DMS153 treated with DMSO at 0.1 percent for 48 hours (cell line): ENCODE results near the gene XAB2.

Experiments used
- DNase-seq: peaks from one replicate; lab custom pipeline; 2025; ENCODE audit not compliant: unreplicated experiment; lab: John Stamatoyannopoulos, UW

XAB2 gene

GRCh38 chr19:7633698-7634097 lies 4.4 kb upstream of the XAB2 start, which contains the start of gene PCP2:
Gene PCP2, minus strand, starts transcription at chr19:7633719. Its CDS starts 262 bp downstream, at chr19:7633457.
- no peak for DNase-seq

DNA sequence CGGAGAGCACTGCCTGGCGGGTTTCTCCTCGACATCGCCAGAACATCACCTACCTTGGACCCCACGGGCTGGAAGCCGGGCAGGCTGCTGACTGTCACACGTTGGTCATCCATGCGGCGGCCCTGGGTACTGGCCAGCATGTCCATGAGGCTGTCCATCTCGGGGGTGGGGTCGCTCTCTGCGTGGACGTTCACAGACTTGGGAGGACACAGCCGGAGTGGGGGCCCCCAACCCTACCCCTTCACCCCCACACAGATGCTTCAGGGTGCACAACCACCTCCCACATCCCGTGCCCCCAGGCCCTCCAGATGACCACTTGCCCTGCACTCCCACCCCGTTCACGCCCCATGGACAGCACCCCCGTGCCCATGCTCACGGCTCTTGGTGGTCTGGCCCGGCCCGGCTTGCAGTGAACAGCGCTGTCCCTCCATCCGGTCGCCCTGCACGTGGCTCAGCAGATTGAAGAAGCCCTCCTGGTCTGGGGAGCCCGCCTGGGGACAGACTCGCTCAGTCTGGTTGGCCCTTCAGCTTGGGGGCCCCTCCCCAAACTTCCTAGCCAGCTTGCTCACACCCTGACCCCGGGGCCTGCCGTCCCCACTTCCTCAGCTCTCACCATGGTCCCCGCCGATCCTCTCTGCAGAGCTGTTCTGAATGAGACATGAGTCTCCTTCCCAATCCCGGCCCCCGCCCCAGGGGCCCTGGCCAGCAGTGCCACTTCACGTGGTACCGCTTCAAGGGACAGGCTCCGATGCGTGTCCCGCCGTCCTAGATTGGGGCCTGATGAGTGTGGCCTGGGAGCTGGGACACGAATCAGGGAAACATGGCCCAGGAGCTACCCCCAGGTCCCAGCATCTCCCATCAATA lies 3.2 kb upstream of the XAB2 start:
- DNase-seq, result no peak

DNA sequence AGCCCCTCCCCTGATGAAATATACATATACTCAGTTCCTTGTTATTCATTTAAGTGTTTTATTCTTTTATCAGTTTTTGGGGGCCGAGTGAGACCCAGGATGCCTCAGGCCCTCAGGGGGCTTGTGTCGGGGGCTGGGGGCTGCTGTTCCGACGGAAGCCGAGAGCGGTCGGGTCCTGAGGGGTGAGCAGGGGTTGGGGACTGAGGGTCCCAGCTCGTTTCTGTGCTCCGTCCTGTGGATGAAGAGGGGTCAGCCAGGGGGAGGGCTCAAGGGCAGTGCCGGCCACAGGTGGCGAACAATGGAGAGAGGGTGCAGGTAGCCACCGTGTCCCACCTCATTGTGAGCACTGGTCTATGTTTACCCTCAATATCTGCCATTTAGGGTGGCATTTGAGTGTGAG lies 2.2 kb upstream of the XAB2 start:
- DNase-seq, result no peak

- no peak for DNase-seq
These were observed 595 bp downstream of the XAB2 start for GRCh38 chr19:7628589-7629311.

GRCh38 chr19:7627166-7627565 lies 2.2 kb downstream of the XAB2 start:
- DNase-seq, result no peak

- DNase-seq, result no peak
These were observed 3.5 kb downstream of the XAB2 start for GRCh38 chr19:7625763-7626372.

- DNase-seq, result no peak
These were observed 4.5 kb downstream of the XAB2 start for GRCh38 chr19:7624810-7625209.

DNA sequence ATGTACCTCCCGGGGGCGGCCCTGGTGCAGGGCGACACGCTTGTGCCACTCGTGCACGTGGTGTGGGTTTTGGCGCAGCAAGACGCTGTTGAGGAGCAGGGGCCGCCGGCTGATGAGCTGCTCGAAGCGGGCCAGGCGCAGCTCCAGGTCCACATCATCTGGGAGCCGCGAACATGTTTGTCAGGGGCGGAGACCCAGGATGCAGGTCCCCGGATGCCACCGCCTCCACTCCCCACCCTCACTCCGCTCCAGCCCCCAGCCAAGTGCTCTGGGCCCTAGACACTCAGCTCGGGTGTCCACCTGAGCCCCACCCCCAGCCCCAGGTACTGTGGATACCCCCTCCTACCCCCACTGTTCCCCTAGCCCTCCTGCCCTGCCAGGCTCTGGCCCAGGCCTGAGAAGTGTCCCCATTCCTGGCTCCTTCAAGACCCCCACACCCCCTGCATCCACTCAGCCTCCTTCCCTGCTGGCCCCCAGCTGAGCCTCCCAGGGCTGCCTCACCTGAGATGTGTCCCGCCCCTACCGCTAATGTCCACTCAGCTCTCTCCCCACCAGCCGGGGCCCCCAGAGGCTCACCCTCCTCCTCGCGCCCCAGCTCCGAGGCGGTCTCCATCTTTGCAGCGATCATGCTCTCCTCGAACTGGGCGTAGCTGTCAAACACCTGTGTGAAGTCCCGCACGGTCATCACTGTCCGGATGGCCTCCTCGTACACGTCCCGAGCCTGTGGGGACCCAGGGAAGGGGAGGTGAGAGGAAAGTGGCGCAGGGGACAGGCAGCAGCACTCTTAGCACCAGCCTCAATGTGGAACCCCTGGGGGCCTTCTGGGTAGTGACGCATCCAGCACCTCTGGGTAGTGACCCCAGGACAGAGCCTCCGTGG lies 5.4 kb downstream of the XAB2 start:
- no peak for DNase-seq

GRCh38 chr19:7622933-7623685 lies 6.2 kb downstream of the XAB2 start:
- DNase-seq, result no peak

DNA sequence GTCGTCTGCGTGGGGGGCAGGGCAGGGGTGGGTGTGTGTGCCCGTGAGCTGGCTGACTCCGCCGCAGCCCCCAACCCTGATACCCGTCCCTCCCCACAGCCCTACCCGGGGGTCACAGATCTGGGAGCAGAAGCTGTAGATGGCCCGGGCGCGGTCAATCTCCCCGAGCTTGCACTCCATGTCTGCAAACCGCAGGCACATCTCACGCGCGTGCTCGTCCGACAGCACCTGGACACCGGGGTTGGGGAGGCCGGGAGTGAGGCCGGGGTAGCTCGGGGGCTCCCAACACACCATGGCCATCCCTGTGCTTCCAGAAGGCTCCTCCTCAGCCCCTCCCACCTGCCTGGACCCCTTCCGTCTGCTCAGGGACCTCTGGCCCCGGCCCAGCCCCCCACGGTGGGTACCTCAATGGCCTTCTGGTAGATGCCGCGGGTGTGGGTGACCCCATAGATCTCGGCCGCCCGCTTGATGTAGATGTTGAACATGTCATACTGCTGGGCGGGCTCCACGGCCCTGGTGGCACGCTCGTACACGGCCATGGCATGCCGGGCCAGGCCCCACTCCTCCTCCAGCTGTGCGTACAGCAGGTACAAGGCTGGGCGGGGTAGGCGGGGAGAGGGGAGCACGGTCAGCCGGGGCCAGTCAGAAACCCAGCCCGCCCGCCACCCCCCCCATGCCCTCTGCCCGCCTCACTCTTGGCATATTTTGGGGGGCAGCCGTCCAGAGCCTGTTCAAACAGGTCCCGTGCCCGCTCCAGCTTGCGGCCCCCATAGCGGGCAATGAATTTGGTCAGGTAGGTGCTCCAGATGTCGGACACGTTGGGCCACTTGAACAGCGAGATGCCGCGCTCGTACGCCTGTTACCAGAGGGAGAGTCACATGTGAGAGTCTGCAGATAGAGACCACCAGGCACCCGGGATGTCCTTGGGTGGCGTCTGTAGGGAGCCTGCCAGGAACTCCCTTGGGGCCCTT lies 8.6 kb downstream of the XAB2 start:
- no peak for DNase-seq

DNA sequence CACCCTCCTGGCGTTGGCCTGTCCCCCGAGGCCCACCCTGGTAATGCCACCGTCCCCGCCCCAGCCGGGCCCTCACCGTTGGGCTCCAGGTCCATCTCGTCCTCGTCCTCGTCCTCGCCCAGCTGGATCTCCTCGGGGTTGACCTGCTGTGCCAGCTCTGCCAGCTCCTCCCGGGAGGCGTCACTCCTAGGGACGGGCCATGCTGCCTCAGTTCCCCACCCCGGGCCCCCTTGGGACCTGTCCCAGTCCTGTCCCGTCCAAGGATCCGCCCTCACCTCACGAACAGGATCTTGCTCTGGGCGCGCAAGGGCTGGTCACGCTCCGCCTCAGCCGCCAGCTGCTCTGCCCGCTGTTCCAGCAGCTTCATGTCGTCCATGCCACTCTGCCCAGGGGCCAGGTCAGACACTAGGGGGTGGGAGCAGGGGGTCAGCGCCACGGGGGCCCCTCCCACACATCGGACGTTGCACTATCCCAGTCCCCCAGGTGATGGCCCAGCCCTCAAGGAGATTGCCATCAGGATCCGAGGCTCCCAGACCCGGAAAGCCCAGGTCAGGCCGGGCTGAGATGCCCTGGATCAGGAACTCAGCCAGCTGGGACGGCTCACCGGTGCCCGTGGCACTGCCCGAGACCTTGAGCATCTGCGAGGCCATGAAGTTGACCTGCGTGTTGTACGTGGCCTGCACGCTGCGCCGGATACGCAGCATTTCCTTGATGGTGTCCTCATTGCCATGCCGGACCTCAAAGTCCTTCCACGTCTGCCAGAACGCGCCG lies 9.5 kb downstream of the XAB2 start:
- no peak for DNase-seq

DNA sequence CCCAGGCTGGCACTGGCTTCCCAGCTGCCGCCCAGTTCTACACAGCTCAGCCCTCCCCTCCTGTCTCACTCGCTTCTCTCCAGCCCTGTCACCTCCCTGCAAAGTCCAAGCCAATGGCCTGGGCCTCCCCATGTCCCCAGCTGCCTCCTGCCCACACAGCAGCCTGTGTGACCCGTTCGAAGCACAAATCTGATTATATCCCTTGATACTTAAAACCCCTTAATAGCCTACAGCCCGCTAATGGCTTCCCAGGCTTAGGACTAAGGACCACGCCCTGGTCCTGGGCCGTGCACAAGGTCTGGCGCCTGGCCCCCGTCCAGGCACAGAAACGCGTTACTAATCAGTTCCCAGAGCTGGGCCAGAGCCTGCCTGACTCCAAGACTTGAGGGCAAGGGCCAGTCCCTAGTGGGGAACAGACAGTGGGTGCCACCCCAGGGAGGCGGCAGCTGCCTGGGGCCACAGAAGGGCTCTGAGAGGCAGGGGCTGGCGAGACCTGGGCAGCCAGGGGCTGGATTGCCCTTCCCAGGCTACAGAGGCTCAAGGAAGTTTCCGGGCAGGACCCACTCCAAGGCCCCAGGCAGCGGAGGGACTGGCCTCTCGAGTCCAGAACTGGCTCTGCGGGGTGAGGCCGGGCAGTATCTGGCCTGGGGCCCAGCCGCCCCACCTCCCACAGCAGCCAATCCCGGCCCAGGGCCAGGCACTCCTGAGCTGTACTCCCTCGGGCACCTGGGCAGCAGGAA lies 10.4 kb downstream of the XAB2 start:
- no peak for DNase-seq

GRCh38 chr19:7618348-7618747 lies 11.0 kb downstream of the XAB2 start:
- no peak for DNase-seq

DNA sequence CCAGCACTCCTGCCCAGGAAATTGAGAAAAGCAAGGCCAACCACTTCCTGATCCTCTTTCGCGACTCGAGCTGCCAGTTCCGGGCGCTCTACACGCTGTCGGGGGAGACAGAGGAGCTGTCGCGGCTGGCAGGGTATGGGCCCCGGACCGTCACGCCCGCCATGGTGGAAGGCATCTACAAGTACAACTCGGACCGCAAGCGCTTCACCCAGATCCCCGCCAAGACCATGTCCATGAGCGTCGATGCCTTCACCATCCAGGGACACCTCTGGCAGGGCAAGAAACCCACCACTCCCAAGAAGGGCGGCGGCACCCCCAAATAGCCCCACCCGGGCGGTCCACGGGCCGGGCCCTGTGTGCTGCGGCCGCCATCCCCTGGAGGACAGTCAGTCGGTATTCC lies 11.6 kb downstream of the XAB2 start:
- DNase-seq, result no peak

GRCh38 chr19:7617172-7617571 lies 12.2 kb downstream of the XAB2 start:
- DNase-seq, result no peak

DNA sequence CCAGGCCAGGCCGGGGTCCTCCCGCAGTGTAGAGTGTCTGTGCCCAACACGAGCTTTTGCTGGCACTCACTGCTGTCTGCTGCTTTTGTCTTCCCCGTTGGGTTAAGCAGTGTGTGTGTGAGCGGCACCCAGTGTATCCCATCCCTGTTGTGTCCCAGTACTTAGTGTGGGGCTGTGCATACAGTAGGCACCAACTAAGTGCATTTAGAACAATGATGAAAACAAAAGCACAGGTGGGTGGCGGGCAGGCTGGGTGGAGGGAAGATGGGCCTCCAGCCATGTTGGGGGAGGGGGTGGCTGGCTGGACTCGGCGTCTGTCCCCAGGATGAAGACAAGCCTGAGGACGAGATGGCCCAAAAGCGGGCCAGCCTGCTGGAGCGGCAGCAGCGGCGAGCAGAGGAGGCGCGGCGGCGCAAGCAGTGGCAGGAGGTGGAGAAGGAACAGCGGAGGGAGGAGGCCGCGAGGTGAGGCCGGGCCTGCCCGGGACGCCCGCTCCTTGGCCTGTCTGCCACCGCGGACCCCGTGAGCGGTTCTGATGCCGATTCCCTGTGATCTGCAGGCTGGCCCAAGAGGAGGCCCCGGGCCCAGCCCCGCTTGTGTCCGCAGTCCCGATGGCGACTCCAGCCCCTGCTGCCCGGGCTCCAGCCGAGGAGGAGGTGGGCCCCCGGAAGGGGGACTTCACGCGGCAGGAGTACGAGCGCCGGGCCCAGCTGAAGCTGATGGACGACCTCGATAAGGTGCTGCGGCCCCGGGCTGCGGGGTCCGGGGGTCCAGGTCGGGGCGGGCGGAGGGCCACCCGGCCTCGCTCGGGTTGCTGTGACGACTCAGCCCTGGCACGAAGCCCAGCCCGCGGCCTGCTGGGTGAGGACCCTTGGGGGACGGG lies 14.2 kb downstream of the XAB2 start:
- DNase-seq, result no peak
